Measurements from ENCODE around the gene FAM110A.

The FAM110A gene

DNA sequence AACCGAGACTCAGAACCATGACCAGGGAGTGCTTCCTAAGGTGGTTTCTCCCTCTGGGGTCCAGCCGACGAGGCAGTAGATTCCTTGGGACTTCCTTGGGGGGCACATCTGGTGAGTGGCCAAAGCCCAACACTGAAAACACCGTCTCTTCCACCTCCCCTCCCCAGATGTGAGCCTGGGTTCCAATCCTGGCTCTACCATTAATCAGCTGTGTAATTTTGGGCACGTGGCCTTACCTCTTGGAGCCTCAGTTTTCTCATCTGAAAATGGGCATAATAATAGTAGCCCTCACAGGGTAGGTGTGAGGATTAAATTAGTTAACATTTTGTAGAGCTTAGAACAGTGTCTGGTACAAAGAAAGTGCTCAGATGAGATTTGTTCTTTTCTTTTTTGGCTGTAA is 5.5 kb downstream of the FAM110A start:
- no peaks in the 10 kb centered on the region for H3K27me3 ChIP-seq (ENCODE audit: insufficient read depth, low read depth, severe bottlenecking)

DNA sequence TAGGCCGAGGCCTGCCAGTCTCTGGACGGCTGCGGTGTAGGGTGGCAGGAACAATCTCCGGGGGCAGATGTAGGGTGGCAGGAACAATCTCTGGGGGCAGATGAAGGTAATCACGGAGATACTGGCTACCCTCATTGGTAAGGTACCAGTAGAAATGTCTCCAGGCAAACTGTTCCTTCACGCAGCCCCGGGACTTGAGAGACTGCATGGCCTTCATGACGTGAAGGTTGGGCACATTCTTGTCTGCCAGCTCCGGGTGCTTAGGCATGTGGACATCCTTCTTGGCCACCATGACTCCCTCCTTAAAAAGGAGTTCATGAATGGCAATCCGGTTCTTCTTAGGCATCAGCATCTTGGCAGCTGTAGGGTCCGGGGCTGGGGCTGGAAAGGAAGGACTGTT is 6.1 kb downstream of the FAM110A start:
- TF ChIP-seq, protein P1, sequence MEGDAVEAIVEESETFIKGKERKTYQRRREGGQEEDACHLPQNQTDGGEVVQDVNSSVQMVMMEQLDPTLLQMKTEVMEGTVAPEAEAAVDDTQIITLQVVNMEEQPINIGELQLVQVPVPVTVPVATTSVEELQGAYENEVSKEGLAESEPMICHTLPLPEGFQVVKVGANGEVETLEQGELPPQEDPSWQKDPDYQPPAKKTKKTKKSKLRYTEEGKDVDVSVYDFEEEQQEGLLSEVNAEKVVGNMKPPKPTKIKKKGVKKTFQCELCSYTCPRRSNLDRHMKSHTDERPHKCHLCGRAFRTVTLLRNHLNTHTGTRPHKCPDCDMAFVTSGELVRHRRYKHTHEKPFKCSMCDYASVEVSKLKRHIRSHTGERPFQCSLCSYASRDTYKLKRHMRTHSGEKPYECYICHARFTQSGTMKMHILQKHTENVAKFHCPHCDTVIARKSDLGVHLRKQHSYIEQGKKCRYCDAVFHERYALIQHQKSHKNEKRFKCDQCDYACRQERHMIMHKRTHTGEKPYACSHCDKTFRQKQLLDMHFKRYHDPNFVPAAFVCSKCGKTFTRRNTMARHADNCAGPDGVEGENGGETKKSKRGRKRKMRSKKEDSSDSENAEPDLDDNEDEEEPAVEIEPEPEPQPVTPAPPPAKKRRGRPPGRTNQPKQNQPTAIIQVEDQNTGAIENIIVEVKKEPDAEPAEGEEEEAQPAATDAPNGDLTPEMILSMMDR (IDR thresholded peaks at IDR 0.05; ENCODE audit: low read depth, low read length): no peak
- no peak overlapping the region for H3K4me3 ChIP-seq (ENCODE audit: low read depth, low read length)
- H3K9me3 ChIP-seq (ENCODE audit: severe bottlenecking): no peaks in the 10 kb centered on the region
- no peak overlapping the region for H3K27ac ChIP-seq
- DNase-seq: no peak
- no peaks in the 10 kb centered on the region; the same call in 1 of the 2 replicates for H3K36me3 ChIP-seq
- H3K27me3 ChIP-seq (ENCODE audit: insufficient read depth, low read depth, severe bottlenecking): no peaks in the 10 kb centered on the region

More for the DNA sequence above, 5.5 kb downstream of the FAM110A start:
- no peak for DNase-seq
- TF ChIP-seq, protein P1 (IDR thresholded peaks at IDR 0.05; ENCODE audit: low read depth, low read length): no peak
- Histone ChIP-seq H3K36me3 (no peaks in the 10 kb centered on the region; the same call in 1 of the 2 replicates), H3K27ac (no peak overlapping the region), H3K4me3 (ENCODE audit: low read depth, low read length) (no peak overlapping the region), H3K9me3 (ENCODE audit: severe bottlenecking) (no peaks in the 10 kb centered on the region)

DNA sequence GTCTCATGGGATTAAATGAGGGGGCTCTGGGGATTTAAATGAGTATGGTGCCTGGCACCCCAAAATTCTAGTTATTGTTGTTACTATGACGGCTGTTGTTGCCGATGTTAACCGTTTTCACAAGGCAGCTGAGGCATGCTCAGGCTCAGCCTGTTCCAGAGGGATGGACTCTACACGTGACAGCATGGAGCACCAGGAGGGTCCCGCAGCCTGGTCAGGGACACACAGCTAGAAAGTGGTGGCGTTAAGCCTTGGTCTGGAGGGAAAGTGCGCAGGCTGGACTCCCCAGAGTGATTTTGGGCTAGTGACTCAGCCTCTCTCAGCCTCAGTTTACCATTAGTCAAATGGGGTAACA is 7.0 kb downstream of the FAM110A start:
- H3K4me3 ChIP-seq (ENCODE audit: low read depth, low read length): no peak overlapping the region
- no peak overlapping the region for H3K27ac ChIP-seq
- H3K27me3 ChIP-seq (ENCODE audit: insufficient read depth, low read depth, severe bottlenecking): no peaks in the 10 kb centered on the region
- no peaks in the 10 kb centered on the region for H3K9me3 ChIP-seq (ENCODE audit: severe bottlenecking)
- no peak for DNase-seq
- peaks cover 3% of the 10 kb centered on the region for H3K36me3 ChIP-seq
- TF ChIP-seq, protein P1 (IDR thresholded peaks at IDR 0.05; ENCODE audit: low read depth, low read length): no peak

DNA sequence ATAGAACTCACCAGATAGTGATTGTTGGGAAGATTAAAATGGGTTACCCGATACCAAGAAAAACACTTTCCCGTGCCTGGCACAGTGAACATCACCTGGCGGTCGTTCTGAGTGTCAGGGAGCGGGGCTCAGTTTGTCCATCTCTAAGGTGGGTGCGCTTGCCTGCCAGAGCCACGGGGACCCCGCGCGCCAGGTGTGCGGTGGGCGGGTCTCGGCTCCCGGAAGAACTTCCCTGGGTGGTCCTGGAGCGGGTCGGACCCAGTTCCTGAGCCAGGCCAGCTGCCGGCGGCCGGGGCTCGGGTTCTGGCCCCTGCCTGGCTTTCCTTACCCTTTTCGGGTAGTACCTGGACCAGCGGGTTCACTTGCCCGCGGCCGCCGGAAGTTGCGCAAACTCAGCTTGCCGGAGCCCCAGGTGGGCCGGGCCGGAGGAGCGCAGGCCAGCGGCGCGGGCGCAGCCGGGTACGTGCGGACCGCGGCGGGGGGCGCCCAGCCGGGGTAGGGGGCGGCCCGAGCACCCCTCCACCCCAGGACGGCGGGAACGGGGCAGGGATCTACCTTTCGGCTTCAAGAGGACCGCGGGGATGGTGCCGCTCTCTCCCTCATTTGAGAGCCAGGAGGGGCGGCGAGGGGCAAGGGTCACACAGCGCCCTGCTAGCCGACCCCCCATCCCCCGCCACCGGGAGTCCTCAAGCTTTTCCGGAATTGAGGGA is 7.5 kb downstream of the FAM110A start:
- TF ChIP-seq, protein P1 (IDR thresholded peaks at IDR 0.05; ENCODE audit: low read depth, low read length): no peak
- Histone ChIP-seq H3K27me3 (ENCODE audit: insufficient read depth, low read depth, severe bottlenecking) (no peaks in the 10 kb centered on the region), H3K27ac (no peak overlapping the region), H3K4me3 (ENCODE audit: low read depth, low read length) (no peak overlapping the region), H3K9me3 (ENCODE audit: severe bottlenecking) (no peaks in the 10 kb centered on the region), H3K36me3 (peaks cover 9% of the 10 kb centered on the region)
- no peak for DNase-seq

DNA sequence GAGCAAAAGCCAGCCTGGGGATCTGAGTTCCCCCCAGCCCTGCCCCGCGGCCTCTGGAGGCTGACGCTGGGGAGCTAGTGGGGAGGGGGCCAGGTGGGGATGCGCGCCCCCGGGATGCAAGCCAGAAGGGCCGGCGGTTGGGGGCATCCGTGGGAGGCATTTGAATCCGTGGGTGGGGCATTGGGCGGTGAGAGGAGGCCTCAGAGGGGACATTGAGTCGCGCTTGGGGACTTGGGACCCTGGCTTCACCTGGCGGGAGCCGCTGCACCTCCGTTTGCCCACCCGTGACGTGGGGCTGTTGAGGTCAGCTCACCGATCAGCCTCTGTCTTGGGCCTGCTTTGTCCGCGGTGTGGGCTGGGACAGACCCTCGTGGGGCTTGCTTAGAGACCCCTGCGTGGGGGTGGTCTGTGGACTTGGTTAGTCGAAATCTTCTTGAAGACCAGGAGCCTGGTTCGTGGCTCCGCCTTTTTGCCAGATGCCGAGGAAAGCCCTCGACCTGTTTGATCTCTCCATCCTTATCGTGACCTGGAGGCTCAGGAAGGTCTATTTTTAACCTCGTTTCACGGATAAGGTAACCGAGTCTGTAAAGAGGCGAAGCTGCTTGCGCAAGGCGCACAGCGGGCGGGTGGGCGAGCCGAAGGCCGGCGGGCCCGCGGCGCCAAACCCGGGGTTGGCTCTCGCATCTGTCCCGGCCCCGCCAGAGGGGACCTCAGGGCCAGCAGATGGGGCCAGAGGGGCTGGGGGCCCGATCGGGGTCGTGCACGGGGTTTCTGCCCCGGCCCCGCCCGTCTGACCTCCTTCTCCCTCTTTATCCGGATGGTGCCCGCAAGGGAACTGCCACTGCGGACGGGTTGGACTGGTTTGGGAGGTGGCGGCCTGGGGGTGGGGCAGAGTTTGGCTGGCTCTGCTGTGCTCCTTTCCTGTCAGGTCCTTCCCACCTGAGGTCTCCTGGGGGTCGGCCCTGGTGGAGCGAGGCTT is 8.3 kb downstream of the FAM110A start:
- no peak overlapping the region for H3K27ac ChIP-seq
- no peak for DNase-seq
- TF ChIP-seq, protein P1 (IDR thresholded peaks at IDR 0.05; ENCODE audit: low read depth, low read length): no peak
- H3K27me3 ChIP-seq (ENCODE audit: insufficient read depth, low read depth, severe bottlenecking): no peaks in the 10 kb centered on the region
- no peaks in the 10 kb centered on the region for H3K9me3 ChIP-seq (ENCODE audit: severe bottlenecking)
- no peak overlapping the region for H3K4me3 ChIP-seq (ENCODE audit: low read depth, low read length)
- peaks cover 9% of the 10 kb centered on the region for H3K36me3 ChIP-seq

All from WERI-Rb-1 (cell line).